GM19328 (cell line): Measurements from ENCODE around the gene LRIT3.

Experiments used
- ATAC-seq: cut with Tn5 transposase; IDR thresholded peaks from one replicate; pipeline ENCODE4 v1.9.1; 2021; ENCODE audit warnings: mild to moderate bottlenecking, moderate library complexity; ENCODE audit not compliant: unreplicated experiment

LRIT3 gene

DNA sequence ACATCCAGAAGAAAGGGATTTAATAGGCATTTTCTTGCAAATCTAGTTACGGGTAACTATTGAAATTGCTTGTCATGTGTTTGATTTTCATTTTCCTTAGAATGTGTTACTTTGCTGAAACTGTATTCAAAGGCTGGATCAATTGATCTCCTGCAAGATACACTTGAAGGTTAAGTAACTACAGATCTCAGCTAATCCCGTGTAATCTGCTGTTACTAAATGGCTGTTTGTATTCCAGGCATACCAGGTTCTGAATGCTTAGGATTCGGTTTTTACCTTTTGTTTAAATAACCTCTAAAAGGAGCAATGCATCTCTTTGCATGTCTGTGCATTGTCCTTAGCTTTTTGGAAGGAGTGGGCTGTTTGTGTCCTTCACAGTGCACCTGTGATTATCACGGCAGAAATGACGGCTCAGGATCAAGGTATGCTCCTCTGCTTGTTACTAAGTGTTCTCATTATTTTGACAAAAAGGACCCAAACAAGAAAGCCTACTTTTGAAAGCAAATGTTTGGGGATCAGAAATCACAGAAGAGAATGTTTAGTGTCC lies at the start of gene LRIT3:
LRIT3 (plus strand) TSS at position 212 of the 547 bp plus-strand sequence; CDS start at position 307, 95 bp downstream.
- no peak for ATAC-seq

GRCh38 chr4:109798866-109799265 lies 49.0 kb upstream of the LRIT3 start:
- no peak for ATAC-seq

- no peak for ATAC-seq
Observed at GRCh38 chr4:109801099-109801789, 46.7 kb upstream of the LRIT3 start.

- no peak for ATAC-seq
Observed at GRCh38 chr4:109801895-109802319, 46.0 kb upstream of the LRIT3 start, which contains the start of gene CFI. TSS of gene CFI (minus strand) at chr4:109801999. CDS start at chr4:109801971, 28 bp downstream.

DNA sequence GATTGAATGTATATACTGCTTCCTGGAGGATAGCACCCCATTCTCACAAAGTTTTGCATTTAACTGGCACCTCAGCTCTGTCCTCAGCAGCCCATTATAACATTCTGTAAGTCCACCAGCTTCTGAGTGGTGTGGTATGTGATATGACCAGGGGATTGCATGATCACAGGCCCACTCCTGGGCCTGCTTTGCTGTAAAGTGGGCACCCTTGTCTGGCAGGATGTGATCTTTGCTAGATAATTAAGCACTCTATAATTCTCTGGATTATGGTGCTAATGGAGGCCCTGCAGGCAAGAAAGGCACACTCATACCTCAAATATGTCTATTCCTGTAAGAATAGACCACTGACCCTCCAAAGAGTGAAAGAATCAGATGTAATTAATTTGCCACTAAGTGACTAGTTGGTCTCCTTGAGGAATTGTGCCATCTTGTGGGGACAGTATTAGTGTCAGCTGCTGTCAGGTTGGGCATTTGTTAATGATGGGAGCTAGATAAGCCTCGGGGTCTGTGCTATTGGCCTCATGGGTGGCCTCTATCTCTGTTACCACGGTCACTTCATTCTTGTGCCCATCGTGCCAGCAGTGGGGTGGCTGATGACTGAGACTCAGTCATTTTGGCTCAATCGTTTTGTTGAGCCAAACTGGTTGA lies 43.9 kb upstream of the LRIT3 start:
- peak; percentile 57 for ATAC-seq

GRCh38 chr4:109809655-109810054 lies 38.3 kb upstream of the LRIT3 start:
- ATAC-seq: no peak

DNA sequence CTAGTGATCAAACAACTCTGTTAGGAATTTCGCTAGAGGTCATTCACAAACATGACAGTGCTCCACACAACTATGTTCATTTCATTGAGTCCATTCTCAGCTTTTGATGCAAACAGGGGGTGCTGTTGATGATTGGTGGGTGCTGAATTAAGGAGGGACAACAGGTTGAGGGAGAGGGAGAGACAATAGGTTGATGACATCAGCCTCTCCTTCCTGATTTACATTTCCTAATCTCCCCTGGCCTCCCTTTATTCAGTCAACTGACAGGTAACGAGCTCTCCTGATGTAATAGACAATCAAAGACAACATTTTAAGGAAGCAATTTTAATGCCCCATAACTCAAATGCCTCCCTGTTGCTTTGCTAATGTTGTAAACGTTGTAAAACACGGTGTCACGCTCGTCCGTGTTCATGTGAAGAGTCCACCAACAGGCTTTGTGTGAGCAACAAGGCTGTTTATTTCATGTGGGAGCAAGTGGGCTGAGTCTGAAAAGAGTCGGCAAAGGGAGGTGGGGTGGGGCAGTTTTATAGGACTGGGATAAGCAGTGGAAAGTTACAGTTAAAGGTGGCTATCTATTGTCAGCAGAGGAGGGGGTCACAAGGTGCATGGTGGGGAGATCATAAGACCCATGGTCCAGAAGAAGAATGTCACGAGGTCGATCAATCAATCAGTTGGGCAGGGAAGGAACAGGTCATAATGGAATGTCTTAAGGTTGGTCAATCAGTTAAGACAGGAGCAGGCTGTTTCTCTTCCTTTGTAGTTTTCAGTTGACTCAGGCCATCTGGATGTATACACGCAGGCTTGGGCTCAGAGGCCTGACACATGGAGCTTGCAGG lies 37.1 kb upstream of the LRIT3 start:
- no peak for ATAC-seq

GRCh38 chr4:109811707-109812106 lies 36.2 kb upstream of the LRIT3 start:
- ATAC-seq: no peak

DNA sequence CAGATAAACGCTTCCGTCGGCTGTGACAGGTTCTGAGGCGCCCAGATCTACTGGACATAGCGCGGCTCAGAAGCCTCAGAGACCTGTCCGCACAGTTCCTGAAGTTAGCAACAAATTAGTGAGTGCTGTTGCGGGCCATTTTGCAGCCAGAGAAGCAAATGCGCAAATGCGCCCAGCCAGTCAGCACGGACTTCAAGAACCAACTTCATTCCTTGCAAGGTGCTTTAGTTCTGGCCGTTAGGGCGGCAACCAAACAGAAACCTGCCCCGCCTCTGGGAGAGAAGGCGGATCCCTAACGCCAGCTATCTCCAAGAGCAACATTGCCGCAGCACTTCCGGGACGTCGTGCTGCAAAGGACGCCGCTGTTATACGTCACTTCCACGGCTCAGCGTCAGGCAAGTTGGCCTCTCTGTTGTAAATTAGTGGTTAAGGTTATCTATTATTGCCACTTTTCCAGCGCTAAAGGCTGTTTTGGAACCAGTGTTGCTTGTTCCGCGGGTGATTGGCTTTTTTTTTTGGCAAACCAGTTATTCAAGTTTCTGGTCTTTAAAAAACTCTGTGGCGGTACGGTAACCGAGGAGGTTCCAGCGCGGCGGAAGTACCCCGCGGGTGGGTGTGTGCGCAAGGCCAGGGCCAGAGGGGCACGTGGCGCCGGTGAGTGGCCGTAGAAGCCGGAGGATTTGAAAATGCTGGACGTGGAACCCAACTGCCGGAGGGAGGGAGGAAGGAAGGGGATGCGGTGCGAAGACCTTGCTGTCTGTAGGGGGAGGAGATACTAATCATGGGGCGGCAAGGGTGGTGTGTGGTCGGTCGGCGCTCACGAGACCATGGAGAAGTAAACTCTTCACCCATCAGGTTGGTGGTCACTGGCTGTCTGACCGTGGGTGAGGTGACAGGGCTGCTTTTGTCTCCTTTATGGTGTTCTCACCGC lies 32.5 kb upstream of the LRIT3 start, which contains the start of gene GAR1:
GAR1 (plus strand) TSS at position 612 of the 931 bp plus-strand sequence. CDS start 403 bp downstream, outside the sequence.
- peak; percentile 99 for ATAC-seq

GRCh38 chr4:109816082-109816442 lies 31.8 kb upstream of the LRIT3 start:
- no peak for ATAC-seq

DNA sequence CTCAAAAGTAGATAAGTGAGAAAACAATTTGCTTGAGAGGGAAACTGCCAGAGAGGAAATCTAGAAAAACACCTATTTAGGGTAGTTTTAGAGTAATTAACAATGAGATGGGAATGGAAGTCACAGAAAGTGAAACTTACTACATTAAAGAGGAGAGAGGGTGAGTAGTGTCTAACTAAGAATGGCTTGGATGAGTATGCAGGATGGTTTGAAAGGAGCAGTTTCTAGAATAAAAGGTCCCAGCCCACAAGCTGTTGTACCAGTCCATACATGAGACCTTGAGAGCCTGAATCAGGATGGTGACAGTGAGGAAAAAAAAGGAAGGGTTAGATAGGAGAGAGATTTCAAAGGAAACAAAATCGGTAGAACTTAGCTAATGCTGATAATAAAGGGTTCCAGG lies 31.0 kb upstream of the LRIT3 start:
- ATAC-seq: no peak

- ATAC-seq: no peak
Observed at GRCh38 chr4:109818268-109818667, 29.6 kb upstream of the LRIT3 start.

- ATAC-seq: no peak
Observed at GRCh38 chr4:109820563-109820962, 27.3 kb upstream of the LRIT3 start.

DNA sequence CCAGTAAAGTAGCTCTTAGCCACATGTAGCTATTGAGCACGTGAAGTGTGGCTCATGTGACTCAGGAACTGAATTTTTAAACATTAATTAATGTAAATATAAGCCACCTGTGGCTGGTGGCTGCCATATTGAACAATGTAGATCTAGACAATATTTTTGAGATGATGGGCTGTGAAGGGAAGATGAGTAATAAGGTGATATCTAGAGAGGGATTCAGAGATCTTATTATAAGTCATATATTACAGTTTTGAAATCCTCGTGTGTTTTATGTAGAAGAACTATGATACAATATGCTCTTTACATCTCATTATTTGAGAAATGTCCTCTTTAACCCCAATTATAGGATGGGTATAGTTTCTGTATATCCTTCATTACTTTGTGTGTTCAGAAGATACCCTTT lies 26.7 kb upstream of the LRIT3 start:
- no peak for ATAC-seq

- no peak for ATAC-seq
Observed at GRCh38 chr4:109826719-109827118, 21.2 kb upstream of the LRIT3 start.

GRCh38 chr4:109827672-109828071 lies 20.2 kb upstream of the LRIT3 start, which contains the start of gene RRH:
TSS of gene RRH (plus strand) at chr4:109827972. CDS start at chr4:109828028, 56 bp downstream.
- no peak for ATAC-seq

DNA sequence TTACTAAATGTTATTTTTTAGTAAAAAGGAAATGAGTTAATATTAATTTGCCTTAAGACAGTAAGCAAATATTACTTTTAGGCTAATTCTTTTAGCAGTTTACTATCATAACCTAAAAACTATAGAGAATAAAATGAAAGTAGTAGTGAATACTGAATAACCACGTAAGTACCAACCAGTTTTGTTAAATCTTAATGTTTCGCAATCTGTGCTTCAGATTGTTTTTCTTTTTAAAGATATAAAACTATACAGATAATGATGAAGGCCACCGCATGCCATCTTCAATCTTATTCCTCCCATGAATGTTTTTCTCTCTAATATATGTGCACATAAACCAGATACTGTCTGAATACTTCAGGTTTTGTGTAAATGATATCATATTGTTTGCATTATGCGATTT lies 14.2 kb upstream of the LRIT3 start:
- no peak for ATAC-seq

DNA sequence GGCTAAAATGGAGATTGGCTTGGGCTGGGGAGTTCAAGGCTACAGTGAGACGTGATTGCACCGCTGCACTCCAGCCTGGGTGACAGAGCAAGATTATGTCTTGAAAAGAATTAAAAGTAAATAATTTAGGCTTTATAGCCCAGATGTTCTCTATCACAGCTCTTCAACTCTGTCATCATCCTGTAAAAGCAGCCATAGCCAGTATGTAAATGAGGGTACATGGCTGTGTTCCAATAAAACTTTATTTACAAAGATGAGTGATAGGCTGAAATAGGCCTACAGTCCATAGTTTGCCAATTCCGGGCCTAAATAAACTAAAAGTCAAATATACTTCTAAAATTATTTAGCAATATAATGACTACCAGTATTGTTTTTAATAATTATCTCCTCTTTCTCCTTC lies 10.9 kb upstream of the LRIT3 start:
- no peak for ATAC-seq

DNA sequence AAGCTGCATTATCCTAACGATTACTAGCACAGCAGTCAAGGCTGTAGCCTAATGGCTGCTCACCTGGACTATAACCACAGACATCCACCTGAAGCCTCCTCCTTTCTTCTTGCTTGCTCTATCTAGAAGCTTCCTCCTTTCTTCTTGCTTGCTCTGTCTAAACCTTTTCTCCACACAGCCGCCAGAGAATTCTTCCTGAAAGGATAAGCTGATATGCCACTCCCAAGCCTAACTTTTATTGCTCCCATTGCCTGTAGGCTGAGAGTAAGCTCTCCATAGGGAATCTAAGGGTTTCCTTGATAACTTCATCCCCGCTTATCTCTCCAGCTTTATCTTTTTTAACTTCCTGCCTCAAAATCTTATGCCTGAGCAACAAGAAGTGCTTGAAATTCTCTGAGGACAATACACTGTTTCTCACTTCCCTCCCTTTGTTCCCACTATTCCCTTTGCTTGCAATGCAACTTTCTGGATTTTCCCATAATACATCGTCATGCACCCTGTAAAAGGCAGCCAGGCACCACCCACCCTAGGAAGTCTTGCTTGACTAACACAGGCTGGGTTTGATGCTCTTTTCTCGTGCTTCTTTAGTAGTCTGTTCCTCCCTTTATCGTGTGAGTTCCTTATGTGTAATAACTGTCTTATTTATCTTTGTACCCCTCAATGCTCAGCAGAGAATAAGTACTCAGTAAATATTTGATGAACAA lies 1.4 kb upstream of the LRIT3 start:
- no peak for ATAC-seq
